Fibroblast of skin of abdomen (primary cell): ENCODE data around the gene KIAA0825.
A peak's percentile ranks its signal among the peaks of the same experiment; 100 is the strongest.

ENCODE experiments used
- DNase-seq: peaks from one replicate; pipeline ENCODE4 v3.0.0-alpha.2; 2013

KIAA0825 gene

DNA sequence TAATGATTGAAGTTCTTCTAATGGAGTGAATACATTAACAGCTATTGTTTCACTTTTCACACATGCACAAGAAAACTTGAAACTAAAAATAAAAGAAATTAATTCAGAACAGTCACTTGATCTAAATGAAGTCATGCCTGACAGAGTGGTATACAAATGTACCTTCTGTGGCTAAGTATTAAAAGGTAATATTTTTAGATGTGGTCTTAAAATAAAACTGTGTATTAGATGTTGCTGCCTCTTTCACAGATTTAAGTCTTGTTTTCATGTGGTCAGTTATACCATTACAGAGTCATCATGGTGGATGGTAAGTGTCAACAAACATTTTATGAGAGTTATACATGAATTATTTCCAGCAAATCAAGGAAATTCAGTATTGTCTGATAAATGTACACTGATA lies 47.0 kb downstream of the KIAA0825 start:
- no peak for DNase-seq

DNA sequence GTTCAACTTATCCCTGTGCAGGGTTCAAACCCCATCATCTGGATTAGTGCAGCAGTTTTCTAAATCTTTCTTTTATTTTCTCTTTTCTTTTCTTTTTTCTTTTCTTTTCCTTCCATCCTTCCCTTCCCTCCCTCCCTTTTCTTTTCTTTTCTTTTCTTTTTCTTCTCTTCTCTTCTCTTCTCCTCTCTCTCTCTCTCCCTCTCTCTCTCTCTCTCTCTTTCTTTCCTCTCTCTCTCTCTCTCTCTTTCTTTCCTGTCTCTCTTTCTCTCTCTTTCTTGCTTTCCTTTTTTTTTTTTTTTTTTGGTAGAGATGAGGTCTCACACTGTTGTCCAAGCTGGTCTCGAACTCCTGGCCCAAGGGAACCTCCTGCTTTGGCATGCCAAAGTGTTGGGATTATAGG lies 53.6 kb downstream of the KIAA0825 start:
- DNase-seq = no peak

DNA sequence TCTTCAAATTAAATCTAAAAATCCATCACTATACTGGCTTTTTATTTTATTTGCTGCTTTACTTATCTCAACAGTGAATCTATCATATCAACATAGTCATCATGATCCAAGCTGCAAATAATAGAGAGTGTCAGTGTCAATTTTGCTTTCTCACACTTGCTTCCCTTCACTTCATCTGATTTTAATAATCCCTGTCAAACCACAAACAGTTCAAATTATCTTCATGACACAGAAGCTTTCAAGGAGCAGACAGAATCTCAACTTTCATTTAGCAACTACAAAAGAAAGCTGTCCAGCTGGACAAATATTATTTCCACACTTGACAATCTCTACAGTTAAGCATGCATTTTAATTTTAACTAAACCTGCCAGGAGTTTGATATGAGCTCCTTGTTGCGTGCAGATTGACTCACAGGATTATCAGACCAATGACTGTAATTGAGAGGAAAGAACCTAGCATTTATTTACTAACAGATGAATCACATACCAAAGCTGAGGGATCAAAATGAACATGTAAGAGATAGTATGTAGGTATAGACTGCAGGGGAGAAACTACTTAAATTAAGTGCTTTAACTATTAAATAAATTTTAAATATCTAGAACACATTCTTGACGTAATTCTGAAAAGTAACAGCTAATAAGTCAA lies 56.0 kb downstream of the KIAA0825 start:
- DNase-seq = no peak

DNA sequence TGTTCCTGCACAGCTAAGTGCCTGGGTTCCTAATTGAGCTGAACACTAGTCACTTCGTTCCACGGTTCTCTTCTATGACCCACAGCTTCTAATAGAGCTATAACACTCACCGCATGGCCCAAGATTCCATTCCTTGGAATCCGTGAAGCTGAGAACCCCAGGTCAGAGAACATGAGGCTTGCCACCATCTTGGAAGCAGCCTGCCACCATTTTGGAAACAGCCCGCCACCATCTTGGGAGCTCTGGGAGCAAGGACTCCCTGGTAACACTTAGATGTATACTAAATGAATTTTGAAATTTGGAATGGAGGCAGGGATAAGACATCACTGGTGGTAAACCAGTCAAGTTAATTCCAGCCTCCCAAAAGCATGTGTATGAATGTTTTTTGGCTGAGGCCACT lies 60.4 kb downstream of the KIAA0825 start:
- DNase-seq = no peak

DNA sequence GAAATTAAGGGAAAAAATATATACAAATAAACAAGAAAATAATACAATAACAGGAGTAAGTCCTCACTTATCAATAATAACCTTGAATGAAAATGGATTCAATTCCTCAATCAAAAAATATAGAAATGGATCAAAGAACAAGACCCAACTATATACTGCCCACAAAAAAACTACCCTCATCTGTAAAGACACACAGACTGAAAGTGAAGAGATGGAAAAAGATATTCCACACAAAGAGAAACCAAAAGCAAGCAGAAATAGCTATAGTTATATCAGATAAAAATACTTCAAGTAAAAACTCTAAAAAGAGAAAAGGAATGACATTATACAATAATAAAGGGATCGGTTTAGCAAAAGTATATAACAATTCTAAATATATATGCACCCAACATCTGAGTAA lies 66.5 kb downstream of the KIAA0825 start:
- DNase-seq = no peak

DNA sequence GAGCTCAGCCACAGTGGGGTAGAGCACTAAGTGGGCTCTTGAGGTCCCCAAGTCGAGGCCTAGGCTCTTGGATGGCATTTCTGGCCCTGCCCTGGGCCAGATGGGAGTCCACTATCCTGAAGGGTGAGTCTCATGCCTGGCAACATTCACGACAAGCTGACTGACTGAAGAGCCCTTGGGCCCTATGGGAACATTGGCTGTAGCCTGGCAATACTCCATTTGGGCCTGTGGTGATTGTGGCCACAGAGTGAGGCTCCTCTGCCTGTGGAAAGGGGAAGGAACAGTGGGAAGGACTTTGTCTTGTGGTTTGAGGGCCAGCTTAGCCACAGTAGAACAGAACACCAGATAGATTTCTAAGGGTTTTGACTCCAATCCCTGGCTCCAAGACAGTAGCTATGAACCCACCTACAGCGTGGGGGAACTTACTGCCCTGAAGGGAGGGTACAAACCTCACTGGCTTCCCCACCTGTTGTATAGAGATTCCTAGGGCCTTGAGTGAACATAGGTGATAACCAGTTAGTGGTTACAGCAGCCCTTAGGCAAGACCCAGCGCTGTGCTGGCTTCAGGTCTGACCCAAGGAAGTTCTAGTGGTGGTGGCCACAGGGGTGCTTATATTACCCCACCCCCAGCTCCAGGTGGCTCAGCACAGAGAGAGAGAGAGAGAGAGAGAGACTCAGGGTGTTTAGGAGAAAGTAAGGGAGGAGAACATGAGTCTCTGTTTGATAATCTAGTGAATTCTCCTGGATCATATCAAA lies 72.4 kb downstream of the KIAA0825 start:
- no peak for DNase-seq

DNA sequence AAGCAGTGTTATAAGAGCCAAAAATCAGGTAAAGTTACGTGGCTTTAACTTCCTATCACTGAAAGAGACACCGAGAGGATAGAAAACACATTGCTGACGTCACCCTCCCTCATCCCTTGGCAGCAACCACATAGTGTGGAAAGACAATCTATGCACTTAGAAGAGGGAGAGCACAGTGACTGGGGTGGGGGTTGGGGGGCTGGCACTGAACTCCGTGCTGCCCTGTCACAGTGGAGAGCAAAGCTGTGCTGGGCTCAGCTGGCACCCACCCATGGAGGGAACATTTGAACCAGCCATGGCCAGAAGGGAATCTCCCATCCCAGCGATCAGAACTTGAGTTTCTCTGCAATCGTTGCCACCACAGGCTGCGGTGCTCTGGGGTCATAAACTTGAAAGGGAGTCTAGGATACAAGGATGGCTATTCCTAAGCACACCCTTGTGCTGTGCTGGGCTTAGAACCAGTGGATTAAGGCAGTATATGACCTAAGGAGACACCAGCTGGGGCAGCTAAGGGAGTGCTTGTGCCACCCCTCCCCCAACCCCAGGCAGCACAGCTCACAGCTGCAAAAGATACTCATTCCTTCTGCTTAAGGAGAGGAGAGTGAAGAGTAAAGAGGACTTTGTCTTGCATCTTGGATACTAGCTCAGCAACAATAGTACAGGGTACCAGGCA lies 73.4 kb downstream of the KIAA0825 start:
- DNase-seq = no peak

- no peak for DNase-seq
Observed at GRCh38 chr5:94544031-94544650, 74.3 kb downstream of the KIAA0825 start.

- no peak for DNase-seq
Observed at GRCh38 chr5:94540856-94541494, 77.4 kb downstream of the KIAA0825 start.

DNA sequence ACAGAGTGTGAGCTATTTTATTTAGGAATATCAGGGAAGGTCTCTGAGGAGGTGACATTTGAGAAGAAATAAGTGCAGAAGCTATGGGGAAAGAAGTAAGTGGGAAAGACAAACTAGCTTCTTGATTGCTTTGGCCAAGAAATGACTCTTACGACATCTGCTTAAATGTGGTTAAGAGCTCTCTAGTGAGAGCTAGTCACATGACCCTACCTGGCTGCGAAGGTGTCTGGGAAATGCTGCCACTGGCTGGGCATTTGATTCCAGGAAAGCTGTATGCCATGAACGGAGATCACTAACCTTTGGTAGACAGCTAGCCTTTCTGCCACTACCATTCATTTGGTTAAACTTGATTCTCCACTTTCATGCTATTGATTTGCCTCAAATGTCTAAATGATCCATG lies 80.1 kb downstream of the KIAA0825 start:
- no peak for DNase-seq

- DNase-seq = no peak
Observed at GRCh38 chr5:94526706-94527105, 91.7 kb downstream of the KIAA0825 start.

DNA sequence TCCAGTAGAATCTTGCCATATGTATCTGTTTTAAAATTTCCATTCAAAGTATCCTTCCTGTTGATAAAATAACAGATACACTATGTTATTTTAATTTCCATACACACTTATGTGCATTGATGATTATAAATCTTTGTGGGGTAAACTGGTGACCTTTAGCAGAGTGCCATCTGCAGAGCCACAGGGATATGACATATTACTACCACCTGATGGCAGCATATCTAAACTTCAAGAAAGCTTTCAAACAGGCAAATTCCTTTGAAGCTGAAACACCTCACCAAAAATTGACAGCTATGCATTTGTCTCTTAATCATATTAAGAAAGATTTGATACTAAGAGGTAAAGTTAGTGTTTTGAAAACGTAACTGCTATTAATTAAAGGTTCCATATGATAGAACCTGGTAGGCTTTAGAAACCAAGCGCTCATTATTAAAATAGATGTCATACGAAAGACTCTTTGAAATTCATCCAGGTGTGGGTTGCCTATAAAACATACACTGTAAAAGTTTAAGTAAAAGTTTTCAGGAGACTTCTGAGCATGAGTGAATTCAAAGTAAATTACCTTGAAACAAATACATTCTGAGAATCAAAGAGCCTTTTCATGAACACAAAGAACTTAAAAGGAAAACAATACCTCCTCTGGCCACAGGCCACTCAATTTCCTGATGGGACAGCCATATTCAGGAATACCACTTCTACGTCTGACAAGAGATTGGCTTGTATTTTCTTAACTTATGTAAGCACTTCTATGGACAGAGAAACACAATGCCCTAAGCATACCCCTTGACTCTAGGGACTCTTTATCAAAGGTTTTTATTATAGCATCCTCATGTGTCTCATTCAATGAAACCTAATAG lies 93.3 kb downstream of the KIAA0825 start:
- DNase-seq = peak; percentile 31

DNA sequence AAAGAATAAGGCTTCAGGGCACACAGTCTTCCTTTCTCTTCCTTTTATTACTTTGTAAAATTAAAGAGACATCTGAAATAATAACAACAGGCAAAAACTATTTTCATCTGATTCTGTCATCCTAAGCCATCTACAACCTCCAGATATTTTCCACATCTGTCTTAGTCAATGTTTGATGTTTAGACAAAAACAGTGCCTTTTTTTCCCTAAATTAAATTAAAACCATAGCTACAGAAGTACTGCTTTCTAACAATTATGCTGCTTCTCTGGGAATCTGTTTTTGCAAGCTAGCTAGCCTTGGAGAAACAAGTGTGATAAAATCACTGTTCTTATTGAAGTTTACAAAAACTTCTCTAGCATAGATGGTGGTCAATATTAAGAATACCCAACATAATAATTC lies 95.4 kb downstream of the KIAA0825 start:
- DNase-seq = no peak

DNA sequence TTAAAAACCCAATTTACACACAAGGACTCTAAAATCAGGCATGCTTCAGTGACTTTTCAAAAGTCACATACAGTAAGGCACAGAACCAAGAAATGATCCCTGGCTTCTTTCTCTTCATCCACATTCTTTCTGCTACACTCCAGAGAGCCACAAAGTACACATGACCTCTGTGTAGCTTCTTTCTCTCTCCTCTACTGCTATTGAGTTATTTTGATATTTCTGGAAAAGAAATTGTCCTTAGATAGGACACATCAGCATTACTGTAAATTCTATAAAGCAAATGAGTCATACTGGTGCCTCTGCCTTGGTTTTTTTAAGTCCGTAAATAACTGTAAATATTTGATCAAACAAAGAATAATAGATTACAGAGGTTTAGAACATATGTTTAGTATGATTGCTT lies 96.3 kb downstream of the KIAA0825 start:
- DNase-seq = peak; percentile 12

- DNase-seq = no peak
Observed at GRCh38 chr5:94517490-94518488, 100.6 kb downstream of the KIAA0825 start.

DNA sequence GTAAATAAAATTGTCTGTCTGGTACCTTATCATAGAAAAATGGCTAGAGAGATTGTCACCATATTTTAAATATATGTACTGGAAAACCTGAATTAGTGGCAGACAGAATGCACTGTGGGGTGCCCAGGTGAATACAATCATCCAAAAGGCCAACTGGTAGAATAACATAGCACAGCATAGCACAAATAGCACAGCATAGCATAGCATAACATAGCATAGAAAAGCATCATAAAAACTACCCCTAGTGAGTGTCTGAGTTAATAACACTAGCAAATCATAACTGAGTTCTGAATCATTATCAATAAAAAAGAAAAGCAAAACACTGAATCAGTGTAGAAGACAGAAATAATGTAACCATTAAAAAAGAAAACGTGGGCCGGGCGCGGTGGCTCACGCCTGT lies 102.3 kb downstream of the KIAA0825 start:
- no peak for DNase-seq

- no peak for DNase-seq
Observed at GRCh38 chr5:94508461-94509148, 109.8 kb downstream of the KIAA0825 start.

DNA sequence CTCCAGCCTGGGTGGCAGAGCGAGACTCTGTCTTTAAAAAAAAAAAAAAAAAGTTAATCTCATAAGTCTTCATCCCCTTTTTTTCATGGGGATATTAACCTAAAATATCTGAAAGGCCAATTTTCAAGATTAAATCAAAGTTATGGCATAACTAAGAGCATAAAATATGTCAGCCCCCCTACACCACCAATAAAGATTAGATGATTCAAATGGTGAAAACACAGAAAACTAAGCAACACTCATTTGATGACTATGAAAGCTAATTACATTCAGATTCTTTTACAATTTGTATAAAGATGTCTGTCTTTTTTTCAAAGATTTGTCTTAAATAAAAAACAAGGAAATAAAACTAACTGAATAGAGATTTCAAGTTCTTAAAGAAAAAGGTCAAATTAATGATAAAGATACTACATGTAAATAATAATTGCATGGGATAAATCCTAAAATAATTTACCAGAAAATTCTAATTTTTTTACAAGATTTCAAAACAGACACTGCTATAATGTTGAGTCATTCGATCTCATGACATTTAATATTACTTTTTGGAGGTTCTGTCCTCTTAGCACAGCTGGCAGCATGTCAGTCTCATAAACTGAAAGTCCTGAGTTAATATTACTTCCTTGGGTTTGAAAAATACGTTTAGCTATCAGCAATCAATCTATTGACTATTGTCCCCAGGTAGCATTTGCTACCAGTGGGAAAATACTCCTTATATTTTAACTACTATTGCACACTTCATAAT lies 112.9 kb downstream of the KIAA0825 start:
- no peak for DNase-seq

DNA sequence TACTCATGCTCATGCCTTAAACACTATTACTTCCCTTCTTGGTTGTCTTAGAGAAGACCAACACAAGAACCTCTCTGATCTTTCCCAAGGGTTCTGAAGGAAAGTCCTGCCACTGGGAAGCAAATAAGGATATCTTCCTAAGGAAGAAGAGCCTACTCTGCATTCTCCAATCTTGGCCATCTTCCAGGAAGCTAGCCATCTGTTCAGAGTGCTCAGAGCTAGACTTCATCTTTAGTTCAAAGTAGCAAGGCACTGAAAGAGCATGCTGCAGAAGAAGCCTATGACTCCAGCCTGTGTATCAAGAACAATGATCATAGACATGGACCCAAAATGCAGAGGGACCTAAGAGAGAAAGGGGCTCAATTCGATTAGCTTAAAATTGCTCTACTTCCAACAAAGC lies 114.7 kb downstream of the KIAA0825 start:
- no peak for DNase-seq
